Lower leg skin (tissue), 3 donors: ENCODE data around the gene NDUFA7.

Experiments used
- POLR2A ChIP-seq, 2 donors: fragments of 450-650 bp; IDR thresholded peaks; one replicate each; pipeline ENCODE4 v1.6.1; 2016 to 2017; ENCODE audit warnings: antibody characterized with exemption in 2 of 2, mild to moderate bottlenecking in 1 of 2, moderate library complexity in 1 of 2
- TF ChIP-seq, protein P1 (sequence below), 3 donors: fragments of 450-650 bp; IDR thresholded peaks; one replicate each; pipeline ENCODE4 v1.5.1; 2016; ENCODE audit warnings: antibody characterized with exemption in 3 of 3, mild to moderate bottlenecking in 3 of 3, moderate library complexity in 2 of 3

- TF ChIP-seq POLR2A (IDR thresholded peaks at IDR 0.05), result no peak
- TF ChIP-seq, protein P1, sequence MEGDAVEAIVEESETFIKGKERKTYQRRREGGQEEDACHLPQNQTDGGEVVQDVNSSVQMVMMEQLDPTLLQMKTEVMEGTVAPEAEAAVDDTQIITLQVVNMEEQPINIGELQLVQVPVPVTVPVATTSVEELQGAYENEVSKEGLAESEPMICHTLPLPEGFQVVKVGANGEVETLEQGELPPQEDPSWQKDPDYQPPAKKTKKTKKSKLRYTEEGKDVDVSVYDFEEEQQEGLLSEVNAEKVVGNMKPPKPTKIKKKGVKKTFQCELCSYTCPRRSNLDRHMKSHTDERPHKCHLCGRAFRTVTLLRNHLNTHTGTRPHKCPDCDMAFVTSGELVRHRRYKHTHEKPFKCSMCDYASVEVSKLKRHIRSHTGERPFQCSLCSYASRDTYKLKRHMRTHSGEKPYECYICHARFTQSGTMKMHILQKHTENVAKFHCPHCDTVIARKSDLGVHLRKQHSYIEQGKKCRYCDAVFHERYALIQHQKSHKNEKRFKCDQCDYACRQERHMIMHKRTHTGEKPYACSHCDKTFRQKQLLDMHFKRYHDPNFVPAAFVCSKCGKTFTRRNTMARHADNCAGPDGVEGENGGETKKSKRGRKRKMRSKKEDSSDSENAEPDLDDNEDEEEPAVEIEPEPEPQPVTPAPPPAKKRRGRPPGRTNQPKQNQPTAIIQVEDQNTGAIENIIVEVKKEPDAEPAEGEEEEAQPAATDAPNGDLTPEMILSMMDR (IDR thresholded peaks at IDR 0.05), result no peak
These were observed 51.5 kb downstream of the NDUFA7 start for GRCh38 chr19:8269724-8270123.
